HepG2 (cell line): Measurements from ENCODE around the gene OFD1. TPM values are rescaled to one million over a fixed set of nuclear protein-coding genes. Genes with fewer than 3 reads are reported as not detected.

Experiments
- ATAC-seq: fragments of 200-7000 bp; cut with Tn5 transposase; 3 replicates; pipeline ENCODE4 v1.9.1; 2020; ENCODE audit warnings: mild to moderate bottlenecking, moderate library complexity
- BruUV-seq: library from RNA; stranded (reverse); fragments of 400-500 nt; replicated peaks from 2 replicates; lab custom pipeline; 2021; lab: Mats Ljungman, UMichigan
- CTCF ChIA-PET: fragments of 300-600 bp; formaldehyde crosslinking; extraction: SDS; loops from one replicate; lab custom pipeline; 2021; ENCODE audit warnings: low total read pairs, inconsistent platforms, low intra/inter-chr PET ratio; lab: Yijun Ruan, JAX
- POLR2A ChIA-PET: fragments of 350-600 bp; sonication (Branson Sonifier 250); formaldehyde crosslinking; loops from one replicate; lab custom pipeline; 2020; ENCODE audit warnings: antibody characterized with exemption, inconsistent platforms; lab: Yijun Ruan, JAX
- DNase-seq: peaks from one replicate; pipeline ENCODE4 v3.0.0-alpha.2; 2015; ENCODE audit warnings: low spot score
- FAIRE-seq: peaks from 3 replicates; lab custom pipeline; 2011; peaks lifted over from hg19 to GRCh38; lab: Jason Lieb, UNC
- H2AFZ ChIP-seq: one replicate; pipeline ENCODE4 v1.6.1; 2011; ENCODE audit warnings: low read length, inconsistent platforms
- H3K27ac ChIP-seq: fragments of 300-600 bp; 3 replicates; pipeline ENCODE4 v1.8.0; 2011; ENCODE audit warnings: mixed run types, mild to moderate bottlenecking, mixed read lengths, low read length, inconsistent platforms; ENCODE audit not compliant: insufficient read depth; ENCODE audit errors: extremely low read length
- H3K27me3 ChIP-seq, 2 experiments: fragments of 200-600 bp in 1 of 2; 2 replicates in 1 of 2; 3 replicates in 1 of 2; pipeline versions ENCODE4 v1.6.0 to v1.8.0; 2011; ENCODE audit warnings: low read length in 2 of 2, mild to moderate bottlenecking in 2 of 2, moderate library complexity in 2 of 2, inconsistent platforms in 1 of 2; ENCODE audit not compliant: insufficient read depth in 2 of 2, control insufficient read depth in 1 of 2
- H3K36me3 ChIP-seq, 2 experiments: fragments of 200-600 bp in 1 of 2; replicated peaks in 1 of 2; 2 replicates in 1 of 2; 3 replicates in 1 of 2; pipeline versions ENCODE4 v1.5.1 to v1.8.0; 2011; ENCODE audit warnings: low read length in 2 of 2, inconsistent platforms in 1 of 2; ENCODE audit not compliant: insufficient read depth in 2 of 2, control insufficient read depth in 1 of 2
- H3K4me1 ChIP-seq: 2 replicates; pipeline ENCODE4 v1.5.1; 2012; ENCODE audit warnings: low read length, inconsistent platforms; ENCODE audit not compliant: insufficient read depth
- H3K4me2 ChIP-seq: 2 replicates; pipeline ENCODE4 v1.6.0; 2011; ENCODE audit warnings: low read depth, low read length, inconsistent platforms
- H3K4me3 ChIP-seq, 3 experiments: fragments of 200-600 bp in 1 of 3; sonication (generic), shearing (Covaris generic) in 1 of 3; replicated peaks in 1 of 3; 2 replicates each; pipeline ENCODE4 v1.5.1; 2011 to 2016; ENCODE audit warnings: low read length in 3 of 3, inconsistent platforms in 2 of 3, low read depth in 2 of 3, mild to moderate bottlenecking in 2 of 3, control low read depth in 1 of 3, mixed read lengths in 1 of 3; ENCODE audit not compliant: insufficient read depth in 1 of 3
- H3K79me2 ChIP-seq: one replicate; pipeline ENCODE4 v1.6.1; 2011; ENCODE audit warnings: low read length, inconsistent platforms; ENCODE audit not compliant: insufficient read depth
- H3K9ac ChIP-seq: 2 replicates; pipeline ENCODE4 v1.6.0; 2011; ENCODE audit warnings: mild to moderate bottlenecking, low read depth, low read length, inconsistent platforms; ENCODE audit not compliant: insufficient read depth
- H3K9me3 ChIP-seq: 2 replicates; pipeline ENCODE4 v1.5.1; 2012; ENCODE audit warnings: mild to moderate bottlenecking, low read length
- H4K20me1 ChIP-seq: 2 replicates; pipeline ENCODE4 v1.6.0; 2011; ENCODE audit warnings: inconsistent platforms, mild to moderate bottlenecking, low read length, moderate library complexity; ENCODE audit not compliant: insufficient read depth
- CENPT ChIP-seq: sonication (generic); formaldehyde crosslinking; IDR thresholded peaks from 2 replicates; pipeline ENCODE4 v1.8.0; 2022; ENCODE audit warnings: low read depth, mild to moderate bottlenecking, moderate library complexity, missing genetic modification reagents
- DPF2 ChIP-seq: sonication (generic); formaldehyde crosslinking; IDR thresholded peaks from 2 replicates; pipeline ENCODE4 v1.4.0; 2020; ENCODE audit warnings: mild to moderate bottlenecking, low read depth, missing genetic modification reagents, borderline replicate concordance
- EP300 ChIP-seq, 3 experiments: sonication (generic) in 1 of 3; formaldehyde crosslinking in 1 of 3; IDR thresholded peaks; 2 replicates each; pipeline versions ENCODE4 v1.5.1 to v1.6.1; 2011 to 2020; ENCODE audit warnings: low read depth in 2 of 3, low read length in 2 of 3, borderline replicate concordance in 1 of 3, improper control_type of control experiment in 1 of 3, mild to moderate bottlenecking in 1 of 3, missing genetic modification reagents in 1 of 3, moderate library complexity in 1 of 3
- EZH2 ChIP-seq: conservative IDR thresholded peaks from 2 replicates; pipeline ENCODE4 v1.6.1; 2012; ENCODE audit warnings: mild to moderate bottlenecking, low read depth, low read length, moderate library complexity
- GTF2F1 ChIP-seq: fragments of 150-350 bp; IDR thresholded peaks from 2 replicates; pipeline ENCODE4 v1.6.1; 2014; ENCODE audit warnings: low read length
- HMG20A ChIP-seq: IDR thresholded peaks from 2 replicates; pipeline ENCODE4 v1.6.1; 2016; ENCODE audit warnings: borderline replicate concordance
- ISX ChIP-seq: sonication (generic); formaldehyde crosslinking; conservative IDR thresholded peaks from 2 replicates; pipeline ENCODE4 v1.5.0; 2020; ENCODE audit warnings: missing genetic modification reagents
- POLR2AphosphoS2 ChIP-seq: IDR thresholded peaks from 2 replicates; pipeline ENCODE4 v1.6.1; 2011; ENCODE audit warnings: low read depth, low read length, improper control_type of control experiment
- STAG1 ChIP-seq: sonication (generic); formaldehyde crosslinking; IDR thresholded peaks from 2 replicates; pipeline ENCODE4 v1.4.0; 2020; ENCODE audit warnings: missing genetic modification reagents
- TARDBP ChIP-seq: sonication (generic); formaldehyde crosslinking; IDR thresholded peaks from 2 replicates; pipeline ENCODE4 v1.8.0; 2022; ENCODE audit warnings: mild to moderate bottlenecking, missing genetic modification reagents
- TBL1XR1 ChIP-seq: fragments of 150-350 bp; IDR thresholded peaks from 2 replicates; pipeline ENCODE4 v1.6.1; 2014; ENCODE audit warnings: borderline replicate concordance, low read length; ENCODE audit not compliant: partially characterized antibody
- TEAD3 ChIP-seq: optimal IDR thresholded peaks from 2 replicates; pipeline ENCODE3; 2016; ENCODE audit warnings: borderline replicate concordance
- ZNF333 ChIP-seq: sonication (generic); formaldehyde crosslinking; IDR thresholded peaks from 2 replicates; pipeline ENCODE4 v1.4.0; 2020; ENCODE audit warnings: mild to moderate bottlenecking, missing genetic modification reagents, borderline replicate concordance
- ZNF781 ChIP-seq: sonication (generic); formaldehyde crosslinking; IDR thresholded peaks from 2 replicates; pipeline ENCODE4 v1.5.1; 2020; ENCODE audit warnings: borderline replicate concordance, mild to moderate bottlenecking, missing genetic modification reagents; ENCODE audit errors: not compliant biosample characterization
- WGBS: methylation state at CpG from one replicate; pipeline ENCODE4 v1.1.6; 2017; ENCODE audit warnings: low lambda C conversion rate; 5-methylcytosine and 5-hydroxymethylcytosine counted together
- in situ Hi-C: cut with HindIII; loops from 2 replicates; pipeline ENCODE4 v1.10.0; 2017; ENCODE audit warnings: low pct_unique_long_range_greater_than_20kb; ENCODE audit not compliant: extremely low pct_ligation_motif_present
- intact Hi-C: fragments of 100-400 bp; cut with micrococcal nuclease; formaldehyde crosslinking; loops from one replicate; pipeline ENCODE4 v1.10.0; 2022; ENCODE audit not compliant: unreplicated experiment
- polyA plus RNA-seq, 8 experiments: library from polyadenylated mRNA; depleted of rRNA in 3 of 8; stranded (reverse) in 7 of 8; unstranded in 1 of 8; fragments of >200 nt; fragmentation: Illumina TruSeq in 4 of 8; extraction: Trizol in 4 of 8; gene quantifications; 2 replicates each; pipeline versions ENCODE4 v1.2.1 to v1.2.3, GENCODE V29; 2011 to 2016; ENCODE audit warnings: low read depth in 4 of 8, missing spikeins in 1 of 8, mixed read lengths in 1 of 8; ENCODE audit not compliant: insufficient read depth in 1 of 8
- total RNA-seq, 5 experiments: library from RNA; depleted of rRNA; stranded (reverse); fragments of >200 nt; fragmentation: Illumina TruSeq; extraction: Trizol; gene quantifications; 2 replicates each; pipeline ENCODE4 v1.2.3, GENCODE V29; 2016; ENCODE audit warnings: low read depth in 1 of 5
- TF ChIP-seq, protein P1 (sequence below): sonication (generic); formaldehyde crosslinking; IDR thresholded peaks from 2 replicates; pipeline ENCODE4 v1.4.0; 2020; ENCODE audit warnings: mild to moderate bottlenecking, missing genetic modification reagents
- TF ChIP-seq, protein P2 (sequence below): sonication (generic); formaldehyde crosslinking; IDR thresholded peaks from 2 replicates; pipeline ENCODE4 v1.4.0; 2020; ENCODE audit warnings: missing genetic modification reagents
- TF ChIP-seq, protein P3 (sequence below): sonication (generic); formaldehyde crosslinking; conservative IDR thresholded peaks from 2 replicates; pipeline ENCODE4 v1.4.0; 2020; ENCODE audit warnings: missing genetic modification reagents

The OFD1 gene
- total and polyA plus RNA-seq, 2 of the 13 experiments (the other 11 are each of a cell fraction or from before 2014, with no cell fraction given) = 14.9 to 16.4 TPM

DNA sequence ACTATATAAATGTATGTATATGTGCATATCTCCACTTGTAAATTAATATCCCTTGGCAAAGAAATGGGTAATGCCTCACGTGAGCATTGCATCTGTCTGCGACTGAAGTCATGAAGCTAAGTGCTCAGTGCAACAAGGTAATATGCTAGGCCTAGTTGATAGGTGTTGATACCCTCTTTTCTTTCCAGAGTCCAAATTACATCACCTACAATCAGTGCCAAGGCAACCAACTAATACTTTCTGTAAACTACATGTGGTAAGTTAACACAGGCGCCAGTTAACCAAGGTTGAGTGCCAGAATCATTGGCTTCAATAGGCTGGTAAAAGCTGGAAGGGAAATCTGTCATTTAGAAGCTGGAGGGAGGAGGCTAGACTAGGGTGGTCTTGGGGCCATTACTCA is 41.3 kb downstream of the OFD1 start:
- TF ChIP-seq POLR2AphosphoS2 (no peak), EP300 (IDR thresholded peaks at IDR 0.05; ENCODE audit: low read depth in 2 of 2, low read length in 2 of 2) (no peak), EP300 (CRISPR knock-in tag; IDR thresholded peaks at IDR 0.05; ENCODE audit: borderline replicate concordance) (no peak), GTF2F1 (no peak), ZNF333 (CRISPR knock-in tag) (no peak), TEAD3 (CRISPR knock-in tag) (no peak), DPF2 (CRISPR knock-in tag) (no peak), STAG1 (no peak)
- TF ChIP-seq, all 625 proteins: peak for 0
- no peaks in the 10 kb centered on the region for H3K9me3 ChIP-seq
- H3K27me3 ChIP-seq = no peaks in the 10 kb centered on the region
- intact Hi-C loops = no loop called here
- H3K27ac ChIP-seq = no peak overlapping the region
- H3K9ac ChIP-seq = no peak overlapping the region
- no peak overlapping the region for H3K4me3 ChIP-seq
- no peak overlapping the region for H2AFZ ChIP-seq
- no peak for ATAC-seq
- ChIA-PET CTCF (no interaction called here), POLR2A (no interaction called here)
- FAIRE-seq = no peak
- no peaks in the 10 kb centered on the region for H4K20me1 ChIP-seq
- no peak overlapping the region for H3K4me2 ChIP-seq
- no TSS peak for BruUV-seq
- 0 out of 5 replicates have a peak, but pooled peaks cover 0 to 4% of the 10 kb centered on the region in 2 experiments for H3K36me3 ChIP-seq
- no peaks in the 10 kb centered on the region for H3K79me2 ChIP-seq
- H3K4me1 ChIP-seq = no peaks in the 10 kb centered on the region; the same call in 1 of the 2 replicates
- 100% methylated on average over 1 of the region's 3 CpGs for WGBS
- DNase-seq = no peak
- in situ Hi-C loops = no loop called here

DNA sequence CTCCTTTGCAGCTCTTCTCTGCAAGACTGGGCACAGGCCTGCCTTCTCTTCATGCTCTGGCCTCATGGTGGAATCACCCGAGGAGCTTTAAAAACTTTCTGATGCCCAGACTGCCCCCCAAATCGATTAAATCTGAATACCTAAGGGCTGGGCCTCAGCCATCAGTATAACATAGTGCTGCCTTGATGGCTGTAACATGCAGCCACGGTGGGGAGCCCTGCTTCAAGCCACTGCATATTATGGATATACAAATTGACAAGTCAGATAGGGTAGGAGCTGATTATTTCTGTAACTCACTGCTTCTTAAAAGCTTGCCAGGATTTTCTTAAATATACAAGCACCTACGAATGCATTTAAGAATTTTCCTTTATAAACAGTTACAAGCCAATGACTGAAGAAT is 41.8 kb downstream of the OFD1 start:
- Histone ChIP-seq H3K79me2 (no peaks in the 10 kb centered on the region), H4K20me1 (no peaks in the 10 kb centered on the region), H3K27ac (no peak overlapping the region), H3K4me3 (no peak overlapping the region), H2AFZ (no peak overlapping the region), H3K4me2 (no peak overlapping the region), H3K4me1 (no peaks in the 10 kb centered on the region; the same call in 1 of the 2 replicates), H3K9me3 (no peaks in the 10 kb centered on the region), H3K27me3 (no peaks in the 10 kb centered on the region), H3K36me3 (0 out of 5 replicates have a peak, but pooled peaks cover 0 to 4% of the 10 kb centered on the region in 2 experiments), H3K9ac (no peak overlapping the region)
- CTCF ChIA-PET = no interaction called here
- DNase-seq (no peak), FAIRE-seq (no peak), ATAC-seq (no peak)
- POLR2A ChIA-PET = no interaction called here
- BruUV-seq = no TSS peak
- in situ Hi-C loops (no loop called here), intact Hi-C loops (no loop called here)
- WGBS = 95% methylated on average over 2 of the region's 4 CpGs
- TF ChIP-seq EZH2 (no peak), ZNF781 (CRISPR knock-in tag) (no peak), TBL1XR1 (no peak), HMG20A (CRISPR knock-in tag) (no peak), CENPT (CRISPR knock-in tag) (no peak), ISX (no peak), TARDBP (CRISPR knock-in tag) (no peak)
- TF ChIP-seq, protein P1, sequence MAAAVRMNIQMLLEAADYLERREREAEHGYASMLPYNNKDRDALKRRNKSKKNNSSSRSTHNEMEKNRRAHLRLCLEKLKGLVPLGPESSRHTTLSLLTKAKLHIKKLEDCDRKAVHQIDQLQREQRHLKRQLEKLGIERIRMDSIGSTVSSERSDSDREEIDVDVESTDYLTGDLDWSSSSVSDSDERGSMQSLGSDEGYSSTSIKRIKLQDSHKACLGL (CRISPR knock-in tag) = no peak
- TF ChIP-seq, protein P2, sequence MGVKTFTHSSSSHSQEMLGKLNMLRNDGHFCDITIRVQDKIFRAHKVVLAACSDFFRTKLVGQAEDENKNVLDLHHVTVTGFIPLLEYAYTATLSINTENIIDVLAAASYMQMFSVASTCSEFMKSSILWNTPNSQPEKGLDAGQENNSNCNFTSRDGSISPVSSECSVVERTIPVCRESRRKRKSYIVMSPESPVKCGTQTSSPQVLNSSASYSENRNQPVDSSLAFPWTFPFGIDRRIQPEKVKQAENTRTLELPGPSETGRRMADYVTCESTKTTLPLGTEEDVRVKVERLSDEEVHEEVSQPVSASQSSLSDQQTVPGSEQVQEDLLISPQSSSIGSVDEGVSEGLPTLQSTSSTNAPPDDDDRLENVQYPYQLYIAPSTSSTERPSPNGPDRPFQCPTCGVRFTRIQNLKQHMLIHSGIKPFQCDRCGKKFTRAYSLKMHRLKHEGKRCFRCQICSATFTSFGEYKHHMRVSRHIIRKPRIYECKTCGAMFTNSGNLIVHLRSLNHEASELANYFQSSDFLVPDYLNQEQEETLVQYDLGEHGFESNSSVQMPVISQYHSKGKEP (CRISPR knock-in tag) = no peak
- TF ChIP-seq, protein P3, sequence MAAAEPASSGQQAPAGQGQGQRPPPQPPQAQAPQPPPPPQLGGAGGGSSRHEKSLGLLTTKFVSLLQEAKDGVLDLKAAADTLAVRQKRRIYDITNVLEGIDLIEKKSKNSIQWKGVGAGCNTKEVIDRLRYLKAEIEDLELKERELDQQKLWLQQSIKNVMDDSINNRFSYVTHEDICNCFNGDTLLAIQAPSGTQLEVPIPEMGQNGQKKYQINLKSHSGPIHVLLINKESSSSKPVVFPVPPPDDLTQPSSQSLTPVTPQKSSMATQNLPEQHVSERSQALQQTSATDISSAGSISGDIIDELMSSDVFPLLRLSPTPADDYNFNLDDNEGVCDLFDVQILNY (CRISPR knock-in tag) = no peak
